ENCODE data around the gene COG6. TPM values are rescaled to one million over a fixed set of nuclear protein-coding genes. Genes with fewer than 3 reads are reported as not detected.

COG6 gene
- total and polyA plus RNA-seq, 2 of the 8 experiments (the other 6 are each of a cell fraction or from before 2014, with no cell fraction given) = 8.8 to 22.3 TPM

Small RNA genes lying within 50 kb of the gene (microRNA-seq; reads per million reads assigned to microRNA genes)
- 0 reads per million in 2 experiments for gene MIR4305 (ENCODE audit: borderline microRNAs expressed in 2 of 2, borderline number of aligned reads in 2 of 2, borderline replicate concordance in 1 of 2)

Small RNA genes lying within 50 kb of the gene (small RNA-seq; reads per million reads assigned to genes)
- gene MIR4305 (ENCODE audit: insufficient read depth) (not detected), gene RNY4P14 (ENCODE audit: insufficient read depth) (not detected)

Other genes with a start within 250 kb of the COG6 start
- gene LHFPL6, start 52.5 kb upstream of the COG6 start, total RNA-seq (2021; fragmentation: NEBNext Ultra II Directional; extraction: Animal tissue kit (Norgen Biotek cat#: 25700)) = 15.5 and 17.0 TPM in 2 replicates
- 7.6 and 7.9 TPM in 2 replicates for gene LHFPL6, start 52.5 kb upstream of the COG6 start, polyA plus RNA-seq (2011; rRNA removed)